HepG2 (cell line): Measurements from ENCODE around the gene TMTC4. TPM values are rescaled to one million over a fixed set of nuclear protein-coding genes. Genes with fewer than 3 reads are reported as not detected.
A peak's percentile ranks its signal among the peaks of the same experiment; 100 is the strongest.

Experiments
- ADNP ChIP-seq: sonication (generic); formaldehyde crosslinking; IDR thresholded peaks from 2 replicates; pipeline ENCODE4 v1.4.0; 2020; ENCODE audit warnings: missing genetic modification reagents
- FOXK1 ChIP-seq: sonication (generic); formaldehyde crosslinking; IDR thresholded peaks from 2 replicates; pipeline ENCODE4 v1.4.0; 2020; ENCODE audit warnings: low read depth, missing genetic modification reagents, borderline replicate concordance
- GABPB1 ChIP-seq: IDR thresholded peaks from 2 replicates; pipeline ENCODE4 v1.6.1; 2016; ENCODE audit warnings: mild to moderate bottlenecking, missing genetic modification reagents, moderate library complexity, missing compliant biosample characterization
- JARID2 ChIP-seq: sonication (generic); formaldehyde crosslinking; IDR thresholded peaks from 2 replicates; pipeline ENCODE4 v1.8.1; 2023; ENCODE audit warnings: missing genetic modification reagents, inconsistent platforms; ENCODE audit not compliant: insufficient replicate concordance
- KLF9 ChIP-seq: IDR thresholded peaks from 2 replicates; pipeline ENCODE4 v1.6.1; 2016; ENCODE audit warnings: low read depth
- NCOR1 ChIP-seq: fragments of 200-600 bp; sonication (generic); IDR thresholded peaks from 2 replicates; pipeline ENCODE4 v1.7.0; 2017; ENCODE audit warnings: antibody characterized with exemption, low read length, borderline replicate concordance
- PTBP1 ChIP-seq: fragments of 200-400 bp; formaldehyde crosslinking; IDR thresholded peaks from 2 replicates; pipeline ENCODE4 v1.6.1; 2018; ENCODE audit warnings: low read length, low read depth; ENCODE audit not compliant: poor library complexity, severe bottlenecking
- SETDB1 ChIP-seq: sonication (generic); formaldehyde crosslinking; IDR thresholded peaks from 2 replicates; pipeline ENCODE4 v1.5.1; 2020; ENCODE audit warnings: missing genetic modification reagents, mild to moderate bottlenecking, borderline replicate concordance
- SIN3A ChIP-seq: IDR thresholded peaks from 2 replicates; pipeline ENCODE4 v1.6.1; 2011; ENCODE audit warnings: low read depth, mild to moderate bottlenecking, control low read depth, low read length, borderline replicate concordance
- SKI ChIP-seq: fragments of 450-650 bp; IDR thresholded peaks from one replicate; pipeline ENCODE4 v1.6.1; 2018; ENCODE audit warnings: mild to moderate bottlenecking; ENCODE audit not compliant: partially characterized antibody
- SNAPC2 ChIP-seq: sonication (generic); formaldehyde crosslinking; IDR thresholded peaks from 2 replicates; pipeline ENCODE4 v1.8.1; 2022; ENCODE audit warnings: mild to moderate bottlenecking, missing genetic modification reagents
- SRSF1 ChIP-seq: fragments of 200-400 bp; formaldehyde crosslinking; optimal IDR thresholded peaks from 2 replicates; pipeline ENCODE3; 2017; ENCODE audit warnings: mild to moderate bottlenecking, low read depth, low read length, moderate library complexity
- TBL1XR1 ChIP-seq: fragments of 150-350 bp; IDR thresholded peaks from 2 replicates; pipeline ENCODE4 v1.6.1; 2014; ENCODE audit warnings: borderline replicate concordance, low read length; ENCODE audit not compliant: partially characterized antibody
- ZFP36L1 ChIP-seq: sonication (generic); formaldehyde crosslinking; IDR thresholded peaks from 2 replicates; pipeline ENCODE4 v1.8.0; 2022; ENCODE audit warnings: mild to moderate bottlenecking, missing genetic modification reagents, moderate library complexity
- ZNF333 ChIP-seq: sonication (generic); formaldehyde crosslinking; IDR thresholded peaks from 2 replicates; pipeline ENCODE4 v1.4.0; 2020; ENCODE audit warnings: mild to moderate bottlenecking, missing genetic modification reagents, borderline replicate concordance
- ZNF468 ChIP-seq: sonication (generic); formaldehyde crosslinking; IDR thresholded peaks from 2 replicates; pipeline ENCODE4 v1.8.0; 2022; ENCODE audit warnings: mild to moderate bottlenecking, moderate library complexity, missing genetic modification reagents
- ZNF672 ChIP-seq: sonication (generic); formaldehyde crosslinking; IDR thresholded peaks from 2 replicates; pipeline ENCODE4 v1.8.1; 2022; ENCODE audit warnings: missing genetic modification reagents
- ZNF737 ChIP-seq: sonication (generic); formaldehyde crosslinking; IDR thresholded peaks from 2 replicates; pipeline ENCODE4 v1.5.0; 2020; ENCODE audit warnings: missing genetic modification reagents, mild to moderate bottlenecking, borderline replicate concordance
- ZNF761 ChIP-seq: sonication (generic); formaldehyde crosslinking; conservative IDR thresholded peaks from 2 replicates; pipeline ENCODE4 v1.4.0; 2020; ENCODE audit warnings: mild to moderate bottlenecking, missing genetic modification reagents
- polyA plus RNA-seq, 8 experiments: library from polyadenylated mRNA; depleted of rRNA in 3 of 8; stranded (reverse) in 7 of 8; unstranded in 1 of 8; fragments of >200 nt; fragmentation: Illumina TruSeq in 4 of 8; extraction: Trizol in 4 of 8; gene quantifications; 2 replicates each; pipeline versions ENCODE4 v1.2.1 to v1.2.3, GENCODE V29; 2011 to 2016; ENCODE audit warnings: low read depth in 4 of 8, missing spikeins in 1 of 8, mixed read lengths in 1 of 8; ENCODE audit not compliant: insufficient read depth in 1 of 8
- total RNA-seq, 5 experiments: library from RNA; depleted of rRNA; stranded (reverse); fragments of >200 nt; fragmentation: Illumina TruSeq; extraction: Trizol; gene quantifications; 2 replicates each; pipeline ENCODE4 v1.2.3, GENCODE V29; 2016; ENCODE audit warnings: low read depth in 1 of 5
- TF ChIP-seq, protein P1 (sequence below): sonication (generic); formaldehyde crosslinking; IDR thresholded peaks from 2 replicates; pipeline ENCODE4 v1.8.0; 2022; ENCODE audit warnings: mild to moderate bottlenecking, missing genetic modification reagents, moderate library complexity
- TF ChIP-seq, protein P2 (sequence below): sonication (generic); formaldehyde crosslinking; IDR thresholded peaks from 2 replicates; pipeline ENCODE4 v1.5.1; 2020; ENCODE audit warnings: mild to moderate bottlenecking, moderate library complexity, missing genetic modification reagents
- TF ChIP-seq, protein P3 (sequence below), 2 experiments: sonication (generic) in 1 of 2; formaldehyde crosslinking in 1 of 2; IDR thresholded peaks; 2 replicates each; pipeline versions ENCODE4 v1.4.0 to v1.6.1; 2018 to 2020; ENCODE audit warnings: missing genetic modification reagents in 2 of 2, borderline replicate concordance in 1 of 2, low read depth in 1 of 2, mild to moderate bottlenecking in 1 of 2, missing biosample characterization in 1 of 2

TMTC4 gene
- total and polyA plus RNA-seq, 2 of the 13 experiments (the other 11 are each of a cell fraction or from before 2014, with no cell fraction given) = 16.0 to 22.6 TPM

DNA sequence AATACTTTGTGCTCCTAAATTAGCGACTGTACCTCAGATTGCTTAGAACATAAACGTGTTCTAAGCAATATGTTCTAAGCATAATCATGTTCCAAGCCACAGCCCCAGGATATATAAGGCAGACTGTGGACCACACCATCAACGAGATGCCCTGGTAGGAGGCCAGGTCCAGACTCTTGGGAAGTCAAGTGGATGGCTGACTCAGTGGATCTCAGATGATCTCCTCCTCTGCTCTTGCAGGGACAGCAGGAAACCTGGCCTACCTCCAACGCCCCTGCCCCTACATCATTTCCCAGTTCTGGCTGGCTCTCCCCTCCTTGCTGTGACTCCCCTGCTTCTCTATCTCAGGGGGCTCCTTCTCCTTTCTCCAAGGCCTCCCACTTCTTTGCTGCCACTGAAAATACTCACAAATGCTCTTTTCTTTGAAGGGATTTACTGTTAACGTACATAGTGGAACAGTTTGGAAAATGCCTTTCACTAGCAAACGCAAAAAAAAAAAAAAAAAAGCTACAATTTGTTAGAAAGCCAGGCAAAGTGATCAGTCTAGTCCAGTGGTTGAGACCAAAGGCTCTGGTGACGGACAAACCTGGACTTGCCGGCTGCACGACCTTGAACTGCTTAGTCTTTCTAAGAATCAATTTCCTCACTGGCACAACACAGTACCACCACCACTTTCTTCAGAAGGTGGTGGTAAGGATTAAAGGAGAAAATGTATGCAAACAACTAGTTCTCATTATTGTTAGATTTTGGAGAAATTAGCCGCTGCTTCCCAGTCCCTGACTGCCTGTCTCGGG, 3.0 kb downstream of the TMTC4 start (continued):
- TF ChIP-seq, protein P1, sequence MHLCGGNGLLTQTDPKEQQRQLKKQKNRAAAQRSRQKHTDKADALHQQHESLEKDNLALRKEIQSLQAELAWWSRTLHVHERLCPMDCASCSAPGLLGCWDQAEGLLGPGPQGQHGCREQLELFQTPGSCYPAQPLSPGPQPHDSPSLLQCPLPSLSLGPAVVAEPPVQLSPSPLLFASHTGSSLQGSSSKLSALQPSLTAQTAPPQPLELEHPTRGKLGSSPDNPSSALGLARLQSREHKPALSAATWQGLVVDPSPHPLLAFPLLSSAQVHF (CRISPR knock-in tag) = no peak
- TF ChIP-seq JARID2 = no peak
- no peak for TF ChIP-seq ADNP
- no peak for TF ChIP-seq ZNF737 (CRISPR knock-in tag)
- TF ChIP-seq ZNF468 (CRISPR knock-in tag) = no peak
- no peak for TF ChIP-seq ZNF672
- no peak for TF ChIP-seq GABPB1 (CRISPR knock-in tag)
- TF ChIP-seq TBL1XR1 = peak; percentile 78
- no peak for TF ChIP-seq SETDB1 (CRISPR knock-in tag)
- TF ChIP-seq, protein P2, sequence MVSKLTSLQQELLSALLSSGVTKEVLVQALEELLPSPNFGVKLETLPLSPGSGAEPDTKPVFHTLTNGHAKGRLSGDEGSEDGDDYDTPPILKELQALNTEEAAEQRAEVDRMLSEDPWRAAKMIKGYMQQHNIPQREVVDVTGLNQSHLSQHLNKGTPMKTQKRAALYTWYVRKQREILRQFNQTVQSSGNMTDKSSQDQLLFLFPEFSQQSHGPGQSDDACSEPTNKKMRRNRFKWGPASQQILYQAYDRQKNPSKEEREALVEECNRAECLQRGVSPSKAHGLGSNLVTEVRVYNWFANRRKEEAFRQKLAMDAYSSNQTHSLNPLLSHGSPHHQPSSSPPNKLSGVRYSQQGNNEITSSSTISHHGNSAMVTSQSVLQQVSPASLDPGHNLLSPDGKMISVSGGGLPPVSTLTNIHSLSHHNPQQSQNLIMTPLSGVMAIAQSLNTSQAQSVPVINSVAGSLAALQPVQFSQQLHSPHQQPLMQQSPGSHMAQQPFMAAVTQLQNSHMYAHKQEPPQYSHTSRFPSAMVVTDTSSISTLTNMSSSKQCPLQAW (CRISPR knock-in tag) = no peak
- no peak for TF ChIP-seq FOXK1 (CRISPR knock-in tag)
- no peak for TF ChIP-seq SIN3A
- no peak for TF ChIP-seq SNAPC2
- TF ChIP-seq SRSF1 = no peak
- no peak for TF ChIP-seq PTBP1
- TF ChIP-seq KLF9 = no peak
- TF ChIP-seq ZNF761 (CRISPR knock-in tag) = no peak
- TF ChIP-seq SKI = peak; percentile 91
- TF ChIP-seq NCOR1 = peak; percentile 75; the same call in 1 of the 2 replicates
- no peak for TF ChIP-seq ZNF333
- TF ChIP-seq ZFP36L1 (CRISPR knock-in tag) = no peak
- TF ChIP-seq, protein P3, sequence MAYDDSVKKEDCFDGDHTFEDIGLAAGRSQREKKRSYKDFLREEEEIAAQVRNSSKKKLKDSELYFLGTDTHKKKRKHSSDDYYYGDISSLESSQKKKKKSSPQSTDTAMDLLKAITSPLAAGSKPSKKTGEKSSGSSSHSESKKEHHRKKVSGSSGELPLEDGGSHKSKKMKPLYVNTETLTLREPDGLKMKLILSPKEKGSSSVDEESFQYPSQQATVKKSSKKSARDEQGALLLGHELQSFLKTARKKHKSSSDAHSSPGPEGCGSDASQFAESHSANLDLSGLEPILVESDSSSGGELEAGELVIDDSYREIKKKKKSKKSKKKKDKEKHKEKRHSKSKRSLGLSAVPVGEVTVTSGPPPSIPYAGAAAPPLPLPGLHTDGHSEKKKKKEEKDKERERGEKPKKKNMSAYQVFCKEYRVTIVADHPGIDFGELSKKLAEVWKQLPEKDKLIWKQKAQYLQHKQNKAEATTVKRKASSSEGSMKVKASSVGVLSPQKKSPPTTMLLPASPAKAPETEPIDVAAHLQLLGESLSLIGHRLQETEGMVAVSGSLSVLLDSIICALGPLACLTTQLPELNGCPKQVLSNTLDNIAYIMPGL (CRISPR knock-in tag; IDR thresholded peaks at IDR 0.05; ENCODE audit: borderline replicate concordance in 1 of 2, low read depth in 1 of 2) = no peak
